H9 (cell line): ENCODE data around the gene CPNE2. TPM values are rescaled to one million over a fixed set of nuclear protein-coding genes. Genes with fewer than 3 reads are reported as not detected.
A peak's percentile ranks its signal among the peaks of the same experiment; 100 is the strongest.
"Not testable (repeated sequence)": the region's sequence is repeated elsewhere in the genome, so short reads cannot be mapped to it uniquely, and the experiment has no call there.

ENCODE experiments used
- DNase-seq: peaks from one replicate; pipeline ENCODE4 v3.0.0-alpha.2; 2017
- H2AFZ ChIP-seq: one replicate; pipeline ENCODE4 v1.6.1; 2013; ENCODE audit warnings: mild to moderate bottlenecking, low read length, control low read depth, moderate library complexity
- H2AK5ac ChIP-seq: 2 replicates; pipeline ENCODE4 v1.6.1; 2013; ENCODE audit warnings: low read length, control low read depth, mixed read lengths; ENCODE audit not compliant: insufficient read length
- H2BK120ac ChIP-seq: one replicate; pipeline ENCODE4 v1.6.1; 2013; ENCODE audit warnings: low read depth, mild to moderate bottlenecking, low read length, control low read depth, inconsistent platforms; ENCODE audit not compliant: poor library complexity, severe bottlenecking
- H2BK12ac ChIP-seq: 2 replicates; pipeline ENCODE4 v1.6.1; 2013; ENCODE audit warnings: low read length, control low read depth, mixed read lengths, low read depth; ENCODE audit not compliant: insufficient read length
- H2BK15ac ChIP-seq: 2 replicates; pipeline ENCODE4 v1.6.1; 2013; ENCODE audit warnings: low read depth, low read length, control low read depth
- H2BK20ac ChIP-seq: one replicate; pipeline ENCODE4 v1.6.1; 2013; ENCODE audit warnings: low read depth, mild to moderate bottlenecking, low read length, control low read depth, inconsistent platforms; ENCODE audit not compliant: poor library complexity, severe bottlenecking
- H2BK5ac ChIP-seq: 2 replicates; pipeline ENCODE4 v1.6.1; 2013; ENCODE audit warnings: low read length, control low read depth, mixed read lengths; ENCODE audit not compliant: insufficient read length
- H3K14ac ChIP-seq: 2 replicates; pipeline ENCODE4 v1.6.1; 2013; ENCODE audit warnings: low read length, control low read depth; ENCODE audit not compliant: insufficient read depth
- H3K18ac ChIP-seq: 2 replicates; pipeline ENCODE4 v1.6.1; 2013; ENCODE audit warnings: low read depth, mild to moderate bottlenecking, mixed read lengths, low read length, control low read depth; ENCODE audit not compliant: insufficient read length
- H3K23ac ChIP-seq: 2 replicates; pipeline ENCODE4 v1.6.1; 2013; ENCODE audit warnings: low read length, control low read depth, mixed read lengths, low read depth; ENCODE audit not compliant: insufficient read length
- H3K23me2 ChIP-seq: 2 replicates; pipeline ENCODE4 v1.6.1; 2013; ENCODE audit warnings: low read depth, mild to moderate bottlenecking, mixed read lengths, low read length, control low read depth; ENCODE audit not compliant: insufficient read length, poor library complexity, severe bottlenecking
- H3K27ac ChIP-seq: 2 replicates; pipeline ENCODE4 v1.5.1; 2013; ENCODE audit warnings: low read length, control low read depth, mixed read lengths, low read depth; ENCODE audit not compliant: insufficient read length
- H3K27me3 ChIP-seq: 2 replicates; pipeline ENCODE4 v1.6.1; 2013; ENCODE audit warnings: low read length, control low read depth, inconsistent platforms; ENCODE audit not compliant: insufficient read depth
- H3K4ac ChIP-seq: 2 replicates; pipeline ENCODE4 v1.6.1; 2013; ENCODE audit warnings: low read depth, mild to moderate bottlenecking, control low read depth, inconsistent platforms, low read length, moderate library complexity
- H3K4me1 ChIP-seq: 2 replicates; pipeline ENCODE4 v1.6.1; 2013; ENCODE audit warnings: low read length, control low read depth, inconsistent platforms; ENCODE audit not compliant: insufficient read depth
- H3K4me2 ChIP-seq: 2 replicates; pipeline ENCODE4 v1.6.1; 2013; ENCODE audit warnings: low read length, control low read depth, mixed read lengths; ENCODE audit not compliant: insufficient read length, insufficient read depth
- H3K56ac ChIP-seq: 2 replicates; pipeline ENCODE4 v1.6.1; 2013; ENCODE audit warnings: low read depth, mild to moderate bottlenecking, mixed read lengths, low read length, control low read depth; ENCODE audit not compliant: insufficient read length
- H3K79me1 ChIP-seq: 2 replicates; pipeline ENCODE4 v1.6.1; 2013; ENCODE audit warnings: low read depth, mild to moderate bottlenecking, moderate library complexity, low read length, control low read depth, inconsistent platforms; ENCODE audit not compliant: insufficient read depth, poor library complexity, severe bottlenecking
- H3K79me2 ChIP-seq: 2 replicates; pipeline ENCODE4 v1.6.1; 2013; ENCODE audit warnings: low read length, control low read depth, inconsistent platforms; ENCODE audit not compliant: insufficient read depth
- H3K9ac ChIP-seq: 2 replicates; pipeline ENCODE4 v1.6.1; 2013; ENCODE audit warnings: low read length, control low read depth, mixed read lengths; ENCODE audit not compliant: insufficient read length; ENCODE audit errors: extremely low read depth
- H3K9me3 ChIP-seq: one replicate; pipeline ENCODE4 v1.6.1; 2013; ENCODE audit warnings: low read depth, low read length, inconsistent platforms; ENCODE audit not compliant: control insufficient read depth
- H3T11ph ChIP-seq: one replicate; pipeline ENCODE4 v1.6.1; 2013; ENCODE audit warnings: mild to moderate bottlenecking, low read length, control low read depth, inconsistent platforms
- H4K20me1 ChIP-seq: one replicate; pipeline ENCODE4 v1.6.1; 2013; ENCODE audit not compliant: control insufficient read depth, insufficient read length, insufficient read depth
- H4K5ac ChIP-seq: 2 replicates; pipeline ENCODE4 v1.6.1; 2013; ENCODE audit warnings: low read depth, mild to moderate bottlenecking, mixed read lengths, low read length, control low read depth; ENCODE audit not compliant: insufficient read length
- H4K8ac ChIP-seq: replicated peaks from 2 replicates; pipeline ENCODE4 v1.6.1; 2013; ENCODE audit warnings: low read length, control low read depth, mixed read lengths, low read depth; ENCODE audit not compliant: insufficient read length
- H4K91ac ChIP-seq: 2 replicates; pipeline ENCODE4 v1.6.1; 2013; ENCODE audit warnings: low read depth, mild to moderate bottlenecking, moderate library complexity, mixed read lengths, low read length, control low read depth; ENCODE audit not compliant: insufficient read length
- H3K27ac Mint-ChIP-seq, 3 experiments: 2 replicates in 2 of 3; 3 replicates in 1 of 3; pipeline ENCODE4 v1.8.0; 2020 to 2021; ENCODE audit warnings: mixed read lengths in 3 of 3, mild to moderate bottlenecking in 1 of 3, moderate library complexity in 1 of 3
- H3K27me3 Mint-ChIP-seq: 2 replicates; pipeline ENCODE4 v1.8.0; 2021; ENCODE audit warnings: low read depth, mild to moderate bottlenecking, moderate library complexity, mixed read lengths
- H3K36me3 Mint-ChIP-seq, 3 experiments: 2 replicates in 2 of 3; 3 replicates in 1 of 3; pipeline ENCODE4 v1.8.0; 2020 to 2021; ENCODE audit warnings: low read depth in 3 of 3, mixed read lengths in 3 of 3; ENCODE audit not compliant: insufficient read depth in 1 of 3
- H3K4me1 Mint-ChIP-seq, 2 experiments: 2 replicates each; pipeline ENCODE4 v1.8.0; 2020; ENCODE audit warnings: mixed read lengths in 2 of 2
- H3K4me3 Mint-ChIP-seq, 2 experiments: 2 replicates in 1 of 2; 3 replicates in 1 of 2; pipeline ENCODE4 v1.8.0; 2020 to 2021; ENCODE audit warnings: mild to moderate bottlenecking in 2 of 2, mixed read lengths in 2 of 2, moderate library complexity in 1 of 2
- H3K9me3 Mint-ChIP-seq, 2 experiments: 2 replicates in 1 of 2; 3 replicates in 1 of 2; pipeline ENCODE4 v1.8.0; 2020; ENCODE audit warnings: mild to moderate bottlenecking in 2 of 2, mixed read lengths in 2 of 2, moderate library complexity in 1 of 2
- WGBS: extraction: QIAGEN DNeasy Blood & Tissue Kit; methylation state at CpG from one replicate; pipeline ENCODE4 v1.1.7; 2013; ENCODE audit warnings: missing lambda C conversion rate, low lambda C conversion rate, mixed read lengths; ENCODE audit not compliant: insufficient read length; ENCODE audit errors: extremely low coverage; 5-methylcytosine and 5-hydroxymethylcytosine counted together
- total RNA-seq: library from RNA; stranded (reverse); gene quantifications from 2 replicates; pipeline ENCODE4 v1.2.1, GENCODE V29; 2021
- TF ChIP-seq, protein P1 (sequence below): fragments of 200-600 bp; sonication (generic); conservative IDR thresholded peaks from 3 replicates; pipeline ENCODE4 v1.8.0; 2021; ENCODE audit warnings: antibody characterized with exemption, mild to moderate bottlenecking

CPNE2 gene
- total RNA-seq, 1 experiment from 2014 or later = 8.0 TPM

- H4K8ac ChIP-seq = no peak overlapping the region
- H3K9ac ChIP-seq = no peak overlapping the region
- no peaks in the 10 kb centered on the region for H3K79me1 ChIP-seq
- H3K27me3 Mint-ChIP-seq = peaks cover 19% of the 10 kb centered on the region
- H3K36me3 Mint-ChIP-seq = no peaks in the 10 kb centered on the region; a peak in 1 of 7 replicates
- no peaks in the 10 kb centered on the region for H4K20me1 ChIP-seq
- H3K27me3 ChIP-seq = peaks cover 3% of the 10 kb centered on the region; the same call in 1 of the 2 replicates
- WGBS = no CpG with 5 or more reads among the region's 14 CpGs
- H2AK5ac ChIP-seq = no peak overlapping the region
- no peak overlapping the region for H3K4ac ChIP-seq
- TF ChIP-seq, protein P1, sequence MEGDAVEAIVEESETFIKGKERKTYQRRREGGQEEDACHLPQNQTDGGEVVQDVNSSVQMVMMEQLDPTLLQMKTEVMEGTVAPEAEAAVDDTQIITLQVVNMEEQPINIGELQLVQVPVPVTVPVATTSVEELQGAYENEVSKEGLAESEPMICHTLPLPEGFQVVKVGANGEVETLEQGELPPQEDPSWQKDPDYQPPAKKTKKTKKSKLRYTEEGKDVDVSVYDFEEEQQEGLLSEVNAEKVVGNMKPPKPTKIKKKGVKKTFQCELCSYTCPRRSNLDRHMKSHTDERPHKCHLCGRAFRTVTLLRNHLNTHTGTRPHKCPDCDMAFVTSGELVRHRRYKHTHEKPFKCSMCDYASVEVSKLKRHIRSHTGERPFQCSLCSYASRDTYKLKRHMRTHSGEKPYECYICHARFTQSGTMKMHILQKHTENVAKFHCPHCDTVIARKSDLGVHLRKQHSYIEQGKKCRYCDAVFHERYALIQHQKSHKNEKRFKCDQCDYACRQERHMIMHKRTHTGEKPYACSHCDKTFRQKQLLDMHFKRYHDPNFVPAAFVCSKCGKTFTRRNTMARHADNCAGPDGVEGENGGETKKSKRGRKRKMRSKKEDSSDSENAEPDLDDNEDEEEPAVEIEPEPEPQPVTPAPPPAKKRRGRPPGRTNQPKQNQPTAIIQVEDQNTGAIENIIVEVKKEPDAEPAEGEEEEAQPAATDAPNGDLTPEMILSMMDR = peak; percentile 34; the same call in 1 of the 3 replicates
- H3K27ac Mint-ChIP-seq = no peak overlapping the region
- no peaks in the 10 kb centered on the region for H3K9me3 ChIP-seq
- no peak overlapping the region for H2BK15ac ChIP-seq
- no peak overlapping the region for H4K91ac ChIP-seq
- H2BK12ac ChIP-seq = no peak overlapping the region
- no peak overlapping the region for H3K23ac ChIP-seq
- no peaks in the 10 kb centered on the region; the same call in none of the 2 replicates for H3K4me1 ChIP-seq
- no peak overlapping the region for H2BK5ac ChIP-seq
- no peak overlapping the region for H3K18ac ChIP-seq
- DNase-seq = peak; percentile 59
- H3K9me3 Mint-ChIP-seq = no peaks in the 10 kb centered on the region; a peak in 1 of 5 replicates
- no peak overlapping the region for H3T11ph ChIP-seq
- H3K4me2 ChIP-seq = no peak overlapping the region
- no peak overlapping the region for H4K5ac ChIP-seq
- H3K4me1 Mint-ChIP-seq = peaks cover 13 to 32% of the 10 kb centered on the region in 2 experiments
- H2AFZ ChIP-seq = no peak overlapping the region
- H3K27ac ChIP-seq = no peak overlapping the region
- H3K14ac ChIP-seq = no peak overlapping the region; the same call in 1 of the 2 replicates
- H3K23me2 ChIP-seq = peaks cover 2% of the 10 kb centered on the region
- H3K56ac ChIP-seq = no peak overlapping the region
- H3K4me3 Mint-ChIP-seq = no peak overlapping the region
- no peak overlapping the region for H2BK20ac ChIP-seq
- no peaks in the 10 kb centered on the region for H3K79me2 ChIP-seq
- H2BK120ac ChIP-seq = no peak overlapping the region
These were observed 5.9 kb downstream of the CPNE2 start for GRCh38 chr16:57098188-57098841.

DNA sequence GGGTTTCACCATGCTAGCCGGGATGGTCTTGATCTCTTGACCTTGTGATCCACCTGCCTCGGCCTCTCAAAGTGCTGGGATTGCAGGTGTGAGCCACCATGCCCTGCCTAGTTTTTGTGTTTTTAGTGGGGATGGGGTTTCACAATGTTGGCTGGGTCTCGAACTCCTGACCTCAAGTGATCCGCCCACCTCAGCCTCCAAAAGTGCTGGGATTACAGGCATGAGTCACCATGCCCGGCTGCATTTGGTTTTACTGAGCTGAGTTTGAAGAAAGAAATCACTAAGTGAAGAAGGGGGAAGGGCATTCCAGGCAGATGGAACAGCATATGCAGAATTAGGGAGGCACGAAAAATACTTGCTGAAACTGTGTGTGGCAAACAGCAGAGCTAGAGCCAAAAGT lies 7.6 kb downstream of the CPNE2 start:
- not testable (repeated sequence) for H3K27ac ChIP-seq, H3K9me3 Mint-ChIP-seq, H4K8ac ChIP-seq, H3K4me1 ChIP-seq, H3K18ac ChIP-seq, H2BK15ac ChIP-seq, H4K20me1 ChIP-seq, H3K9ac ChIP-seq, H3K14ac ChIP-seq, H3K9me3 ChIP-seq, H2AK5ac ChIP-seq, H3K27me3 ChIP-seq, H2BK120ac ChIP-seq, DNase-seq, H3K27ac Mint-ChIP-seq, H3K56ac ChIP-seq, H3T11ph ChIP-seq, H2BK20ac ChIP-seq, H3K23ac ChIP-seq, H2AFZ ChIP-seq, H3K23me2 ChIP-seq, H3K79me2 ChIP-seq, H4K91ac ChIP-seq, H3K27me3 Mint-ChIP-seq, H3K36me3 Mint-ChIP-seq, H3K4me3 Mint-ChIP-seq, H2BK12ac ChIP-seq, H3K79me1 ChIP-seq, H2BK5ac ChIP-seq, H4K5ac ChIP-seq, H3K4me2 ChIP-seq, H3K4ac ChIP-seq
- no CpG with 5 or more reads among the region's 6 CpGs for WGBS
- peaks cover 19 to 36% of the 10 kb centered on the region in 2 experiments; a peak in 3 of 4 replicates for H3K4me1 Mint-ChIP-seq
